COR-L47 (cell line): ENCODE results near the gene MZB1.
A peak's percentile ranks its signal among the peaks of the same experiment; 100 is the strongest.
"Not testable (repeated sequence)": the region's sequence is repeated elsewhere in the genome, so short reads cannot be mapped to it uniquely, and the experiment has no call there.

ENCODE experiments used
- DNase-seq: peaks from one replicate; lab custom pipeline; 2025; lab: John Stamatoyannopoulos, UW

MZB1 gene

GRCh38 chr5:139374909-139375308 lies 14.8 kb downstream of the MZB1 start:
- DNase-seq, result no peak

- DNase-seq, result no peak
Observed at GRCh38 chr5:139371482-139372435, 18.0 kb downstream of the MZB1 start.

- no peak for DNase-seq
Observed at GRCh38 chr5:139369181-139369580, 20.5 kb downstream of the MZB1 start.

- DNase-seq, result no peak
Observed at GRCh38 chr5:139368613-139369012, 21.1 kb downstream of the MZB1 start.

- no peak for DNase-seq
Observed at GRCh38 chr5:139364466-139364865, 25.2 kb downstream of the MZB1 start.

- DNase-seq, result no peak
Observed at GRCh38 chr5:139363937-139364336, 25.8 kb downstream of the MZB1 start.

- DNase-seq, result no peak
Observed at GRCh38 chr5:139361835-139362429, 27.8 kb downstream of the MZB1 start.

- no peak for DNase-seq
Observed at GRCh38 chr5:139360384-139360783, 29.3 kb downstream of the MZB1 start.

GRCh38 chr5:139358064-139358463 lies 31.6 kb downstream of the MZB1 start:
- DNase-seq, result no peak

GRCh38 chr5:139355900-139356299 lies 33.8 kb downstream of the MZB1 start:
- not testable (repeated sequence) for DNase-seq

- no peak for DNase-seq
Observed at GRCh38 chr5:139354186-139354585, 35.5 kb downstream of the MZB1 start.

GRCh38 chr5:139347863-139348262 lies 41.9 kb downstream of the MZB1 start:
- not testable (repeated sequence) for DNase-seq

GRCh38 chr5:139345442-139345841 lies 44.3 kb downstream of the MZB1 start:
- DNase-seq, result not testable (repeated sequence)

- DNase-seq, result no peak
Observed at GRCh38 chr5:139344177-139344576, 45.5 kb downstream of the MZB1 start.

- no peak for DNase-seq
Observed at GRCh38 chr5:139343476-139343875, 46.2 kb downstream of the MZB1 start.

GRCh38 chr5:139342423-139342723 lies 47.3 kb downstream of the MZB1 start:
- DNase-seq, result no peak

- DNase-seq, result peak; percentile 98
Observed at GRCh38 chr5:139341689-139342422, 47.9 kb downstream of the MZB1 start, which contains the start of gene PAIP2. PAIP2 (plus strand) TSS chr5:139341854; CDS start chr5:139363785, 21,931 bp downstream.

- no peak for DNase-seq
Observed at GRCh38 chr5:139341187-139341688, 48.5 kb downstream of the MZB1 start.

- DNase-seq, result no peak
Observed at GRCh38 chr5:139340051-139340450, 49.7 kb downstream of the MZB1 start.
